AG04449 (cell line): Measurements from ENCODE around the gene JAKMIP1.

Experiments
- CTCF ChIA-PET: fragments of 350-600 bp; formaldehyde crosslinking; extraction: SDS; loops from one replicate; lab custom pipeline; 2021; ENCODE audit warnings: antibody characterized with exemption; lab: Yijun Ruan, JAX
- POLR2A ChIA-PET: fragments of 400-600, 350-600 bp; formaldehyde crosslinking; extraction: SDS; loops from one replicate; lab custom pipeline; 2020; ENCODE audit warnings: antibody characterized with exemption, inconsistent platforms; lab: Yijun Ruan, JAX
- DNase-seq: peaks from one replicate; pipeline ENCODE4 v3.0.0-alpha.2; 2010; ENCODE audit warnings: low read depth, low spot score
- H3K4me3 ChIP-seq: 2 replicates; pipeline ENCODE4 v1.5.1; 2011; ENCODE audit warnings: low read depth, mild to moderate bottlenecking, control low read depth, low read length
- TF ChIP-seq, protein P1 (sequence below): IDR thresholded peaks from one replicate; pipeline ENCODE4 v1.5.1; 2011; ENCODE audit warnings: mild to moderate bottlenecking, moderate library complexity, low read length, control low read depth, inconsistent platforms; ENCODE audit not compliant: insufficient read depth; ENCODE audit errors: missing control alignments

Gene JAKMIP1

DNA sequence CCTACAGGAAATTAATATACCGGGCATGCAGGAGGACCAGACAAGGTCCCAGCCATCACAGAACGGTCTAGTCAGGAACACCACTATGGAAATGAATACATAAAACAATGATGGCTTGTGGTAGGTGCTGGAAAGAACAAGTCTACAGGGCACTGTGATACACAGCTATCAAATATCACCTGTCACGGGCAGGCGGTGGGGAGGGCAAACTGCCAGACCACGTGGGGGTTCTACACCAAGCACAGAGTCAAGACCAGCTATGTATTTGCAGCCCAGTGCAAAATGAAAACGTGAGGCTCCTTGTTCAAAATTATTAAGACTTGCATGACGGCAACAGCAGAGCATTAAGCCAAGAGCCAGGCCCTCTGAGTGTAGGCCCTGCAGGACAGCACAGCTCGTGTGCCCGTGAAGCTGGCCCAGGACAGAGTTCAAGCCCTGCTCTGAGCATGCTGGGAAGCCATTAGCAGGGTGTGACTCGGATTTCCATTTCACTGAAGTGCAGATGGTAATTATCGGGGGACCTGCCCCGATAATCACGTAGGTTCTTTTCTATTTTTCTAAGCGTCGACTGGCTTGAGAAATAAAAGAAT lies 83.6 kb downstream of the JAKMIP1 start:
- H3K4me3 ChIP-seq: no peak overlapping the region
- ChIA-PET POLR2A (no interaction called here), CTCF (no interaction called here)
- no peak for DNase-seq
- TF ChIP-seq, protein P1, sequence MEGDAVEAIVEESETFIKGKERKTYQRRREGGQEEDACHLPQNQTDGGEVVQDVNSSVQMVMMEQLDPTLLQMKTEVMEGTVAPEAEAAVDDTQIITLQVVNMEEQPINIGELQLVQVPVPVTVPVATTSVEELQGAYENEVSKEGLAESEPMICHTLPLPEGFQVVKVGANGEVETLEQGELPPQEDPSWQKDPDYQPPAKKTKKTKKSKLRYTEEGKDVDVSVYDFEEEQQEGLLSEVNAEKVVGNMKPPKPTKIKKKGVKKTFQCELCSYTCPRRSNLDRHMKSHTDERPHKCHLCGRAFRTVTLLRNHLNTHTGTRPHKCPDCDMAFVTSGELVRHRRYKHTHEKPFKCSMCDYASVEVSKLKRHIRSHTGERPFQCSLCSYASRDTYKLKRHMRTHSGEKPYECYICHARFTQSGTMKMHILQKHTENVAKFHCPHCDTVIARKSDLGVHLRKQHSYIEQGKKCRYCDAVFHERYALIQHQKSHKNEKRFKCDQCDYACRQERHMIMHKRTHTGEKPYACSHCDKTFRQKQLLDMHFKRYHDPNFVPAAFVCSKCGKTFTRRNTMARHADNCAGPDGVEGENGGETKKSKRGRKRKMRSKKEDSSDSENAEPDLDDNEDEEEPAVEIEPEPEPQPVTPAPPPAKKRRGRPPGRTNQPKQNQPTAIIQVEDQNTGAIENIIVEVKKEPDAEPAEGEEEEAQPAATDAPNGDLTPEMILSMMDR: no peak

DNA sequence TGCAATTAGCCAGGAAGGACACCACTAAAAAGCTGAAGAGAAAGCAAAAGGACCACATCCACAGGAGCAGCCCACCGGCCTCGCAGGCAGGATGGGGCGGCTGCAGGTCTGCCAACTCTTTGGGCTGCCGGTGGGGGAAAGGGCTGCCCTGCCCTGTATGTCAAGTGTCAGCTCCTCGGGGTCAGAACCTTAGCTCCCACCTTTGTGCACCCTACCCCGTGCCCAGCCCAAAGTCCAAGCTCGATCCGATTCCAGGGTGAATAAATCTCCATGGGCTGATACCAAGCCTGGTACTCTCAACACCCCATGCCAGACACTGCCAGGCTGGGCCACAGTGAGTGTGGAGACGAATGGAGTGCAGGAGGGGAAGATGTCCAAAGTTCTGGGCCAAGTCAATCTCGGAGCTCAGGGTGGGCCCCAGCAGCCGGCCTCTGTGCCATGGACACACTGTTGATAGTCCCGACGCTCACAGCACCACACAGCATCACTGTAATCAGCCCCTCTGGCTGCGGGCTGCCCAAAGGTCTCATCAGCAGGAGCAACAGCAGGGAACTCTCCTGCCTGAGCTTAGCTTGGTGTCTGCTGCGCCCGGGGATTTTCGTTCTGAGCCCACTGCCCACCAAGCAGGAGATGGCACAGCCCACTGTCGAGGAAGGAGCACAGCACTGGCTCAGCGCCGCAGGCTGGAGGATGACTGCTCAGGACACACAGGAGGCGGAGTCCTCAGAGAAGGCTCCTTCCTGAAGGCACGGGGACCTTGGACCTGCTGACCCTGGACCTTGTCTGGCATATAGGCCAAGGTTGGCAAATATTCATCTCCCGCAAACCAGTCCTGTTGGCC lies 84.4 kb downstream of the JAKMIP1 start:
- TF ChIP-seq, protein P1: no peak
- DNase-seq: no peak
- POLR2A ChIA-PET: no interaction called here
- CTCF ChIA-PET: no interaction called here
- H3K4me3 ChIP-seq: no peak overlapping the region

DNA sequence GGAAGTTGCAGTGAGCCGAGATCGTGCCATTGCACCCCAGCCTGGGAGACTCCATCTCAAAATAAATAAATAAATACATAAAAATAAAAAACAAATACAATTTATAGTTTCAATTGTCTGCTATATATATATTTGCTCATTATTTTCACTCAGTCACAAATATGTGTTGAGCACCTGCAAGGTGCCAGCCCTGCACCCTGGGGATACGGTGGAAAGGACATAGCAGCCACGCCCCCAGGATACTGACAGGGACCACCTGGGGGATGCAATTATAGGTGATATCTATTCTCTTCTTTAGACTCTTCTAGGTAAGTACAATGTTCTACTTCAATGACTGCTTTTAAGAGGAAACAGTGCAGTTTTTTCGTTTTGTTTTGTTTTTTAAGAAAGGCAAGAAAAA lies 85.0 kb downstream of the JAKMIP1 start:
- ChIA-PET POLR2A (no interaction called here), CTCF (no interaction called here)
- H3K4me3 ChIP-seq: no peak overlapping the region
- no peak for DNase-seq
- TF ChIP-seq, protein P1: no peak

DNA sequence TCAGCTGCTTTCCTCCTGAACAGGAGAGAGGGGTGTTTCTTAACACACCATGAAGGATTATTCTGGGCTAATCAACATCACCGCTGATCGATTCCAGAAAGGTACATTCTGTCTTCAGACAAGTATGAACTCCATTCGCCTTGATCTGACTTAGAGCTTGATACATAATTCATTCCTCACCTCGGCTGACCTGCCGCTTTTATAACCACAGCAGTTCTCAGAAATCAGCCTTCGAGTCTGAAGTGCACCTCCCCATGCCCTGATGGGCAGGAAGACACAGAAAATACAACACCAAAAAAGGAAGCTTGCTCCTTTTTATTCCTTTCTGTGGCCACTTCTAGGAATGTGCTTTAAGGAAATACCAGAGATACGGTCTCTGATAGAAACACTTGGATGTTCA lies 85.7 kb downstream of the JAKMIP1 start:
- ChIA-PET POLR2A (no interaction called here), CTCF (no interaction called here)
- TF ChIP-seq, protein P1: no peak
- DNase-seq: no peak
- no peak overlapping the region for H3K4me3 ChIP-seq

DNA sequence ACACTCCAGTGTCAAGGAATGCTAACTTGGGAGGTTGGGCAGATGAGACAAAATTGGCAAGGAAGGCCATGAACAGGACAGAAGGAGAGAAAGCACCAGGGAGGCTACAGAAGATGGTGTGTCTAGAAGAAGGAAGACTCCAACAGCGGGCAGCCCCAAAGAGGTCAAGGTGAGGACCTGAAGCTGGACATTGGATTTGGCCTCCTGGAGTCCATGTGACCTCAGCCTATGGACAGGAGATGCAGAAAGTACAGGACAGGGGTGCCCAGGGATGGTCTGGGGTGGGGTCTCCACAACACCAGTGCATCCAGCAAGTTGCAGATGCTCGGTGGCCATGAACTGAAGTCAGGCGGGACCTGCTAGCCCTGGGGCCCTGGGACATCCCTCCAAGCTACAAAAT lies 86.2 kb downstream of the JAKMIP1 start:
- ChIA-PET POLR2A (no interaction called here), CTCF (no interaction called here)
- TF ChIP-seq, protein P1: no peak
- no peak for DNase-seq
- no peak overlapping the region for H3K4me3 ChIP-seq

DNA sequence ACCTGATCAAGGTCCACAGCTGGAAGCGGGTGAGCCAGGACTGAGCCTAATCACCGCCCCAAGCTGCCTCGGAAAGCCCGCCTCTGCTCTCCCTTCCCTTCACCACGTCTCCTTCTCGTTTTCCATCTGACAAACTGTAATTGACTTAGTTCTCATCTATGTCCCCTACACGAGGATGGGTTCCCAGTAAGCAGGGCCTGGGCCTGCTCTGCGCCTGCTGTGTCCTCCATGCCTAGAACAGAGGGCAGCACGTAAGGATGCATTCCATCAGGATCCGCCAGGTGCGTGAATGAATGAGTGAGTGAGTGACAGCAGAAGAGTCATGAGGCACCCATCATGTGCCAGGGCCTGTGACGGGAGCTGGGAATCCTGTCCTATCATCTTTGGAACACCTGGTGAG lies 86.7 kb downstream of the JAKMIP1 start:
- DNase-seq: no peak
- ChIA-PET CTCF (no interaction called here), POLR2A (no interaction called here)
- no peak overlapping the region for H3K4me3 ChIP-seq
- TF ChIP-seq, protein P1: no peak
